ENCODE data around the gene CYP26B1. TPM values are rescaled to one million over a fixed set of nuclear protein-coding genes. Genes with fewer than 3 reads are reported as not detected.

The CYP26B1 gene
- total RNA-seq, 1 experiment from 2014 or later = 0.20 TPM

DNA sequence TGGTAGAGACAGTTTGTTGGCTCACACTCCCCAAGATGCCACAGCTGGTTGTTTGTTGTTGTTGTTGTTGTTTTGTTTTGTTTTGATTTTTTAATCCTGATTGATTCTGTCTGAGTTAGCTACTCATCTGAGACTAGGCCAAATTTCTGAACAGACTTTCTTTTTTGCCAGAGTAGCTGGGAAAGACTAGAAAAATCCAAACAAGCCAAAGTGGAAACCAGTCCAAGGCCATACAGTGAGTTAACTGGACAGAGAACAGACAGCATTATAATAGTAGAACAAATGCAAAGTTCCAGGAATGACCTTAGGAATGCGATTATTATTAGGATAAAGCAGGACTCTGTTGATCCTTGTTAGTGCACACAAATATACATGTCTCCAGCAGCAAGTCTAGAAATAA lies 43.8 kb upstream of the CYP26B1 start:
- Histone ChIP-seq H3K9ac (ENCODE audit: extremely low read depth, insufficient read length, low read length) (no peak overlapping the region), H4K5ac (ENCODE audit: insufficient read length, low read depth, low read length) (no peak overlapping the region), H3K4me2 (ENCODE audit: insufficient read depth, insufficient read length, low read length) (no peak overlapping the region), H3K14ac (ENCODE audit: insufficient read depth, low read length) (no peak overlapping the region), H3K27ac (ENCODE audit: insufficient read length, low read depth, low read length) (no peak overlapping the region), H4K91ac (ENCODE audit: insufficient read length, low read depth, low read length) (no peak overlapping the region), H3K18ac (ENCODE audit: insufficient read length, low read depth, low read length) (no peak overlapping the region), H3K4ac (ENCODE audit: low read depth, low read length) (no peak overlapping the region), H2BK5ac (ENCODE audit: insufficient read length, low read length) (no peak overlapping the region), H2BK120ac (ENCODE audit: low read depth, low read length, poor library complexity, severe bottlenecking) (no peak overlapping the region), H3K9me3 (ENCODE audit: control insufficient read depth, low read depth, low read length) (no peaks in the 10 kb centered on the region), H3K79me1 (ENCODE audit: insufficient read depth, low read depth, low read length, poor library complexity, severe bottlenecking) (no peaks in the 10 kb centered on the region), H2BK12ac (ENCODE audit: insufficient read length, low read depth, low read length) (no peak overlapping the region), H2AFZ (ENCODE audit: low read length) (no peak overlapping the region), H3K27me3 (ENCODE audit: insufficient read depth, low read length) (no peaks in the 10 kb centered on the region), H3K56ac (ENCODE audit: insufficient read length, low read depth, low read length) (no peak overlapping the region), H2AK5ac (ENCODE audit: insufficient read length, low read length) (no peak overlapping the region), H4K8ac (replicated peaks; ENCODE audit: insufficient read length, low read depth, low read length) (no peak overlapping the region), H3K4me1 (ENCODE audit: insufficient read depth, low read length) (no peaks in the 10 kb centered on the region), H4K20me1 (ENCODE audit: control insufficient read depth, insufficient read depth, insufficient read length) (no peaks in the 10 kb centered on the region), H3K79me2 (ENCODE audit: insufficient read depth, low read length) (no peaks in the 10 kb centered on the region), H3K23me2 (ENCODE audit: insufficient read length, low read depth, low read length, poor library complexity, severe bottlenecking) (no peaks in the 10 kb centered on the region), H3T11ph (ENCODE audit: low read length) (no peak overlapping the region), H2BK15ac (ENCODE audit: low read depth, low read length) (no peak overlapping the region), H3K23ac (ENCODE audit: insufficient read length, low read depth, low read length) (no peak overlapping the region), H2BK20ac (ENCODE audit: low read depth, low read length, poor library complexity, severe bottlenecking) (no peak overlapping the region)
- TF ChIP-seq CTCF (conservative IDR thresholded peaks at IDR 0.05) = no peak
- no peaks in the 10 kb centered on the region for H3K27me3 Mint-ChIP-seq (ENCODE audit: low read depth)
- H3K9me3 Mint-ChIP-seq = no peaks in the 10 kb centered on the region
- no peak overlapping the region for H3K4me3 Mint-ChIP-seq
- DNase-seq = no peak
- no peak overlapping the region for H3K27ac Mint-ChIP-seq
- no CpG with 5 or more reads among the region's 1 CpG for WGBS (ENCODE audit: extremely low coverage, insufficient read length, low lambda C conversion rate)
- no peaks in the 10 kb centered on the region for H3K4me1 Mint-ChIP-seq
- H3K36me3 Mint-ChIP-seq (ENCODE audit: insufficient read depth in 1 of 3, low read depth in 3 of 3) = peaks cover 0 to 2% (median 0%) of the 10 kb centered on the region in 3 experiments; a peak in 1 of 7 replicates
